Stomach (tissue), 4 donors: ENCODE data around the gene HLA-DRA.

ENCODE experiments used
- POLR2A ChIP-seq, 4 donors: fragments of 450-650 bp; IDR thresholded peaks; one replicate each; pipeline ENCODE4 v1.6.1; 2016; ENCODE audit warnings: antibody characterized with exemption in 4 of 4, control low read depth in 2 of 4, mild to moderate bottlenecking in 1 of 4, moderate library complexity in 1 of 4
- POLR2AphosphoS5 ChIP-seq, 3 donors: sonication (generic); formaldehyde crosslinking; IDR thresholded peaks; one replicate each; pipeline ENCODE4 v1.6.1; 2016; ENCODE audit warnings: antibody characterized with exemption in 3 of 3

DNA sequence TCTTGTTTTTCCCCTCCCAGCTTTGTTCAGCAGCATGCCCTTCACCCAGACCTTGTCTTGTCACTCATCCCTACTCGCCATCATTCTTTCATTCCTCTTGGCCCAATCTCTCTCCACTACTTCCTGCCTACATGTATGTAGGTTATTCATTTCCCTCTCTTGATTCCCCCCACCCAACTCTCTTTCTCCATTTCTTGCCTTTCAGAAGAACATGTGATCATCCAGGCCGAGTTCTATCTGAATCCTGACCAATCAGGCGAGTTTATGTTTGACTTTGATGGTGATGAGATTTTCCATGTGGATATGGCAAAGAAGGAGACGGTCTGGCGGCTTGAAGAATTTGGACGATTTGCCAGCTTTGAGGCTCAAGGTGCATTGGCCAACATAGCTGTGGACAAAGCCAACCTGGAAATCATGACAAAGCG lies 2.6 kb downstream of the HLA-DRA start:
- no peak for TF ChIP-seq POLR2A (IDR thresholded peaks at IDR 0.05)
- no peak for TF ChIP-seq POLR2AphosphoS5 (IDR thresholded peaks at IDR 0.05)
